WTC11 (cell line): ENCODE measurements around the gene TEAD1.
A peak's percentile ranks its signal among the peaks of the same experiment; 100 is the strongest.

Source experiments
- AR ChIP-seq: fragments of 250-450 bp; sonication (Bioruptor Pico); IDR thresholded peaks from 2 replicates; pipeline ENCODE4 v1.9.0; 2021; ENCODE audit warnings: mild to moderate bottlenecking
- ATF3 ChIP-seq: sonication (generic); formaldehyde crosslinking; conservative IDR thresholded peaks from 2 replicates; pipeline ENCODE4 v1.8.1; 2022; ENCODE audit warnings: mild to moderate bottlenecking, missing genetic modification reagents
- CDX4 ChIP-seq: fragments of 250-450 bp; sonication (Bioruptor Pico); IDR thresholded peaks from 2 replicates; pipeline ENCODE4 v1.9.0; 2021; ENCODE audit warnings: moderate library complexity, mild to moderate bottlenecking, inconsistent platforms, borderline replicate concordance
- CTCF ChIP-seq: fragments of 200-600 bp; IDR thresholded peaks from 2 replicates; pipeline ENCODE4 v1.8.0; 2022; ENCODE audit warnings: antibody characterized with exemption
- ESRRA ChIP-seq: sonication (generic); formaldehyde crosslinking; IDR thresholded peaks from 2 replicates; pipeline ENCODE4 v1.8.1; 2022; ENCODE audit warnings: mild to moderate bottlenecking, missing genetic modification reagents, borderline replicate concordance
- FOXK1 ChIP-seq: sonication (generic); formaldehyde crosslinking; IDR thresholded peaks from 2 replicates; pipeline ENCODE4 v1.8.0; 2022; ENCODE audit warnings: mild to moderate bottlenecking, moderate library complexity, missing genetic modification reagents
- JAZF1 ChIP-seq: fragments of 250-450 bp; sonication (Bioruptor Pico); IDR thresholded peaks from 2 replicates; pipeline ENCODE4 v1.9.0; 2021; ENCODE audit warnings: moderate library complexity, mild to moderate bottlenecking, inconsistent platforms
- KAT7 ChIP-seq: sonication (generic); formaldehyde crosslinking; IDR thresholded peaks from 2 replicates; pipeline ENCODE4 v1.8.1; 2023; ENCODE audit warnings: missing genetic modification reagents, mild to moderate bottlenecking, borderline replicate concordance
- NFYB ChIP-seq: sonication (generic); formaldehyde crosslinking; conservative IDR thresholded peaks from 2 replicates; pipeline ENCODE4 v1.8.0; 2022; ENCODE audit warnings: low read depth, missing genetic modification reagents
- ZNF263 ChIP-seq: sonication (generic); formaldehyde crosslinking; IDR thresholded peaks from 2 replicates; pipeline ENCODE4 v1.8.1; 2022; ENCODE audit warnings: low read depth, mild to moderate bottlenecking, moderate library complexity, missing genetic modification reagents
- ZSCAN18 ChIP-seq: fragments of 250-450 bp; sonication (Bioruptor Pico); IDR thresholded peaks from 2 replicates; pipeline ENCODE4 v2.1.2; 2022; ENCODE audit warnings: mild to moderate bottlenecking, moderate library complexity

- TF ChIP-seq ESRRA (CRISPR knock-in tag) (no peak), NFYB (CRISPR knock-in tag) (no peak), CTCF (no peak), JAZF1 (no peak), ZSCAN18 (CRISPR knock-in tag) (no peak), KAT7 (no peak), AR (no peak), FOXK1 (peak; percentile 45; the same call in 1 of the 2 replicates), ATF3 (CRISPR knock-in tag) (no peak), CDX4 (no peak), ZNF263 (CRISPR knock-in tag) (no peak)
Measured at GRCh38 chr11:12724301-12725054, 50.3 kb downstream of the TEAD1 start.
